Measurements from ENCODE around the gene KCNIP4.

KCNIP4 gene

DNA sequence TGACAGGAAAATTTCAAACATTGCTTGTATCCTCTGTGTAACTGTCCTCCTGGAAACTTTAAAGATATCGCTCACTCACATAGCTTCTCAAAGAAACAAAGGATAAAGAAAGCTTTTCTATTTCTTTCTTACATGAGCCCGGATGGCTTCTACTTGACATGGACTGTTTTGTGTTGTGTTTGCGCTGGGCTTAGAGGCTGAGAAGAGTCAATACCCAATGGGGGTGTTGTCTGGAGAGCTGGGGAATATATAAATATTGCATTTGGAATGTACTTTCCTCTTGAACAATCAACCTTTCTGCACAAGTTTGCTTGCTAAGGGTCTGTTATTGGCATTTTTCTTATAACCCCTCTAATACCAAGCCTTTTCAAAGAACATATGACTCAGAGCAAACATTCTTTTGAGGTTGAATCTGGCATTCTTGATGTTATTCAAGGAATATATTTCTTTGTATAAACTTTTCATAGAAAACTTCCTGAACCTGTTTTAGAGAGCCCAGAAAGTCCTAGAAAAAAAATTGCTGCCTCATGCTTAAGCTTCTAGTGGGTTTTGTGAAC, 916.4 kb downstream of the KCNIP4 start:
- no peak for DNase-seq (ENCODE audit: low spot score)
- in situ Hi-C loops (cut with MboI; ENCODE audit: low sequenced_read_pairs, unreplicated experiment), result no loop called here
- TF ChIP-seq, protein P1, sequence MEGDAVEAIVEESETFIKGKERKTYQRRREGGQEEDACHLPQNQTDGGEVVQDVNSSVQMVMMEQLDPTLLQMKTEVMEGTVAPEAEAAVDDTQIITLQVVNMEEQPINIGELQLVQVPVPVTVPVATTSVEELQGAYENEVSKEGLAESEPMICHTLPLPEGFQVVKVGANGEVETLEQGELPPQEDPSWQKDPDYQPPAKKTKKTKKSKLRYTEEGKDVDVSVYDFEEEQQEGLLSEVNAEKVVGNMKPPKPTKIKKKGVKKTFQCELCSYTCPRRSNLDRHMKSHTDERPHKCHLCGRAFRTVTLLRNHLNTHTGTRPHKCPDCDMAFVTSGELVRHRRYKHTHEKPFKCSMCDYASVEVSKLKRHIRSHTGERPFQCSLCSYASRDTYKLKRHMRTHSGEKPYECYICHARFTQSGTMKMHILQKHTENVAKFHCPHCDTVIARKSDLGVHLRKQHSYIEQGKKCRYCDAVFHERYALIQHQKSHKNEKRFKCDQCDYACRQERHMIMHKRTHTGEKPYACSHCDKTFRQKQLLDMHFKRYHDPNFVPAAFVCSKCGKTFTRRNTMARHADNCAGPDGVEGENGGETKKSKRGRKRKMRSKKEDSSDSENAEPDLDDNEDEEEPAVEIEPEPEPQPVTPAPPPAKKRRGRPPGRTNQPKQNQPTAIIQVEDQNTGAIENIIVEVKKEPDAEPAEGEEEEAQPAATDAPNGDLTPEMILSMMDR (IDR thresholded peaks at IDR 0.05; ENCODE audit: borderline replicate concordance, control extremely low read depth, extremely low read depth, insufficient read depth, missing control alignments), result no peak

DNA sequence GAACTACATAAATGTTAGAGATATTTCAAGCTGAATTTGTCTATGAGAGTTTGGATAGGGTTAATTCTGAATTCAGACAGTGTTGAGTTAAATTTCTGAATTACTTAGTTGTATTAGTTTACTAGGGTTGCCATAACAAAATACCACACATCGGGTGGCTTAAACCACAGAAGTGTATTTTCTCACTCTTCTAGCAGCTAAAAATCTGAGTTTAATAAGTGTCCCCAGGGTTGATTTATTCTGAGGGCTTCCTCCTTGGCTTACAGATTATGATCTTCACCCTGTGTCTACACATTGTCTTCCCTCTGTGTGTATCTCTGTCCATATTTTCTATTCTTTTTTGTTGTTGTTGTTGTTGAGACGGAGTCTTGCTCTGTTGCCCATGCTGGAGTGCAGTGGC, 929.8 kb downstream of the KCNIP4 start:
- TF ChIP-seq, protein P1 (IDR thresholded peaks at IDR 0.05; ENCODE audit: borderline replicate concordance, control extremely low read depth, extremely low read depth, insufficient read depth, missing control alignments), result no peak
- no peak for DNase-seq (ENCODE audit: low spot score)
- in situ Hi-C loops (cut with MboI; ENCODE audit: low sequenced_read_pairs, unreplicated experiment), result no loop called here

DNA sequence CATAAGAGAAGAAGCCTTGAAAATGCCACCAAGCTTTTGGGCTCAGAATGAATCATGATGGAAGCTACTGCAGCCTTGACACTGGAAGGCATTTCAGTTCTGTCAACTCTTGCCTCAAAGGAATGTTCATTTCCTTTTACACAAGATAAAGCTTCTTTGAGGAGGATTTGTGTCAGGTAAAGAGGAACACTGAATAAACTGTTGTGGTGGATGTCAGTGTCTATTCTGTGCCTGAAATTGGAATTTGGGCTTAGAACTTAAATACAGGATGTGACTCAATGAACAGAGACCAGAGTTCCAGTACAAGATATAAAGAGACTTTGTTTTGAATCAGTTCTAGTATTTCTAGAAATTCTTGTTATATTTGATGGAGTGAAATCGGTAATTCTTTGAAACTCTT, 935.1 kb downstream of the KCNIP4 start:
- in situ Hi-C loops (cut with MboI; ENCODE audit: low sequenced_read_pairs, unreplicated experiment), result no loop called here
- TF ChIP-seq, protein P1 (IDR thresholded peaks at IDR 0.05; ENCODE audit: borderline replicate concordance, control extremely low read depth, extremely low read depth, insufficient read depth, missing control alignments), result no peak
- no peak for DNase-seq (ENCODE audit: low spot score)

DNA sequence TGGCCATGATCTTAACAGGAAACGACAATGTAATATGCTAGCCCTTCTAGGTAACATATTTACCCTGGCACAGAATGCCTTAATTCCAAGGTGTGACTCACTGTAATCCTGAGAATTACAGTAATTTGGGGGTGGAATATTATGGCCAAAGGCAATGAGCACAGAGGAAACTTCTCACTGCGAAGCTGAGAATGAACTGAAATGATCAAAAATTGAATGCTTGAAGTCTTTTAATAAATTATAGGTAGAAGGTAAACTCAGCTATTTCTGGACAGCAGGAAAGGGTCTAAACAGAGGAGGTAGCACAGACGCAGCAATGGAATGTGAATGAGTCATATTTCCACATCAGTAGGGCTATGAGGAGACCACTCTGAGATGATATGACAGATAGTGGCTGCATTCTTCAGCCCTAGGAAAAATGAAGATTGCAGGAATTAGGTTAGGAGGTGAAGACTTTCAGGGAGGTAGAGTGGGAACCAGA, 935.7 kb downstream of the KCNIP4 start:
- DNase-seq (ENCODE audit: low spot score), result no peak
- TF ChIP-seq, protein P1 (IDR thresholded peaks at IDR 0.05; ENCODE audit: borderline replicate concordance, control extremely low read depth, extremely low read depth, insufficient read depth, missing control alignments), result no peak
- in situ Hi-C loops (cut with MboI; ENCODE audit: low sequenced_read_pairs, unreplicated experiment), result no loop called here

DNA sequence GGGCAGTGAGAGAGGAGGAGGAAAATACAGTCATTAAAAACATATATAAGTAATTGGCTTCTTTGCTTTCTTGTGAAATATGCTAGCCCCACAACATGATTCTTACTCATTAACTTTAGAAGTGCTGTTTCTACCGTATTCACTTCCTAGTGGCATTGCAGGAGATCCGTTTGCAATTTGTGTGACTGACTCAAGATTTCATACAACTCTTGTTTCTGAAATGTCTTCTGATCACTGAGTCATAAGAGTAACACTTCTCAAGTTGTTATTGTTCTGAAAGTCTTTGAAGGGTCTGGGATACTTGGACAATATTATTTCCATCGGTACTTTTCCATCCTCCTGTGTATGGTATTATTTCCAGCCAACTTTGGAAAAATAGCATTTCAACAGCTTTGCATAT, 937.5 kb downstream of the KCNIP4 start:
- in situ Hi-C loops (cut with MboI; ENCODE audit: low sequenced_read_pairs, unreplicated experiment), result no loop called here
- DNase-seq (ENCODE audit: low spot score), result no peak
- TF ChIP-seq, protein P1 (IDR thresholded peaks at IDR 0.05; ENCODE audit: borderline replicate concordance, control extremely low read depth, extremely low read depth, insufficient read depth, missing control alignments), result no peak

DNA sequence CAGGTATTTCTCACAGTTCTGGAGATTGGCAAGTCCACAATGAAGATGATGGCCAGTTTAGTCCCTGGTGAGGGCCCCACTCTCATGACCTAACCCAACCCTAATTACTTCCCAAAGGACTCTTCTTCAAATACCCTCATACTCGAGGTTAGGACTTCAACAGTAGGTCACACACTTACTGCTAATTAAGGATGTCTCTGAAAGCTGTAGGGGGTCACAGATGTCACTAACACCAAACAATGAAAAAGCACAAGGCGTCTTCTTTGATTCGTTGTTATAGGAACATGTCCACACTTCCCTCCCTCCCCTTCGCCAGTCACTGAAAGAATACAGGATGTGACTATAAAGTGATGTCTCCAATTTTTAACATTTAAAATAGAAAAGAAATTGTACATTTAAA, 938.6 kb downstream of the KCNIP4 start:
- no peak for DNase-seq (ENCODE audit: low spot score)
- TF ChIP-seq, protein P1 (IDR thresholded peaks at IDR 0.05; ENCODE audit: borderline replicate concordance, control extremely low read depth, extremely low read depth, insufficient read depth, missing control alignments), result no peak
- in situ Hi-C loops (cut with MboI; ENCODE audit: low sequenced_read_pairs, unreplicated experiment), result no loop called here
